ENCODE measurements around the gene ZNF292.

DNA sequence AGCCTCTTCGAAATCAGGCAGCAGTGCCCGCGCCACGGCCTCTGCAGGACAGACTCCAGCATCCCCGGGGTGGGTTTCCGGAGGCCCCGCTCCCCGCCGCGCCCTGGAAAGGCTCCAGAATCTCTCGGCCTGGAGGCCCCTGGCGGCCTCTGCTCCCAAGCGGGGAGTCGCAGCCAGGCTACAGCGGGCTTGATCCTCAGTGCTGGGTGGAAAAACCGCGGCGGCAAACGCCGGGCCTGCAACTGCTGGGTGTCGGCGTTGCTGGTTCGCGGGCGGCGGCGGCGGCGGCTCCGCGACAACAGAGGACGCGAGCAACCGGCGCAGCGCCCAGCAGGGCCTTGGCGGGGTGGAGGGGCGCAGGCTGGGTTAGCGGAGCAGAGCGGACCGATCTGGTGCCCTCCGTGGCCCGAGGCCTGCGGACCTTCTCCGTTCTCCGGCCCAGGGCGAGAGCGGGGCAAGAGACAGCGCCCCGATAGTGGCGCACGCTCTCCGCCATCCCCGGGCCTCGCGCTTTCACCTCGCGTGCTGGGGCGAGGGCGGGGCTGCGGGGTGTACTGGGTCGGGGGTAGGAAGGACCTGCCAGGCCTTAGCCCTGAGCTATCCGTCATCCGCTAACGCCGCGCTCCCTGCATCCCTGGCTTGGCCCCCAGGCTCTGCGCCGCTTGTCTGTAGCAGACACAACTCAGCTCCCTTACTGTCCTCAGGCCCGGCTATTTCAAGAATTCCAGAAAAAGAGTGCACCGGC, 3.4 kb upstream of the ZNF292 start:
- TF ChIP-seq CTCF (IDR thresholded peaks at IDR 0.05) (no peak), POLR2A (IDR thresholded peaks at IDR 0.05) (no peak)

All from testis (tissue), 2 donors.